ENCODE results near the gene DNAJC3. TPM values are rescaled to one million over a fixed set of nuclear protein-coding genes. Genes with fewer than 3 reads are reported as not detected.

The DNAJC3 gene
- total RNA-seq, 1 experiment from 2014 or later: 21.2 TPM

GRCh38 chr13:95697052-95697680 lies 20.2 kb downstream of the DNAJC3 start:
- WGBS (ENCODE audit: extremely low coverage, insufficient read length, low lambda C conversion rate): no CpG with 5 or more reads among the region's 6 CpGs
- peaks cover 0 to 1% (median 1%) of the 10 kb centered on the region in 3 experiments; a peak in 5 of 7 replicates for H3K36me3 Mint-ChIP-seq (ENCODE audit: insufficient read depth in 1 of 3, low read depth in 3 of 3)
- H3K27ac Mint-ChIP-seq: no peak overlapping the region

More at GRCh38 chr13:95697052-95697680, 20.2 kb downstream of the DNAJC3 start:
- Histone ChIP-seq H2BK15ac (ENCODE audit: low read depth, low read length) (no peak overlapping the region), H3K4me1 (ENCODE audit: insufficient read depth, low read length) (0 out of 2 replicates have a peak, but pooled peaks cover 3% of the 10 kb centered on the region), H4K5ac (ENCODE audit: insufficient read length, low read depth, low read length) (no peak overlapping the region), H2BK5ac (ENCODE audit: insufficient read length, low read length) (no peak overlapping the region), H3T11ph (ENCODE audit: low read length) (no peak overlapping the region), H3K18ac (ENCODE audit: insufficient read length, low read depth, low read length) (no peak overlapping the region), H3K14ac (ENCODE audit: insufficient read depth, low read length) (no peak overlapping the region), H2AFZ (ENCODE audit: low read length) (no peak overlapping the region), H3K9me3 (ENCODE audit: control insufficient read depth, low read depth, low read length) (no peaks in the 10 kb centered on the region), H4K20me1 (ENCODE audit: control insufficient read depth, insufficient read depth, insufficient read length) (no peaks in the 10 kb centered on the region), H4K8ac (replicated peaks; ENCODE audit: insufficient read length, low read depth, low read length) (no peak overlapping the region), H3K4ac (ENCODE audit: low read depth, low read length) (no peak overlapping the region), H3K79me2 (ENCODE audit: insufficient read depth, low read length) (peaks cover 2% of the 10 kb centered on the region; the same call in 1 of the 2 replicates), H3K56ac (ENCODE audit: insufficient read length, low read depth, low read length) (no peak overlapping the region), H3K23ac (ENCODE audit: insufficient read length, low read depth, low read length) (no peak overlapping the region), H3K9ac (ENCODE audit: extremely low read depth, insufficient read length, low read length) (no peak overlapping the region), H2BK120ac (ENCODE audit: low read depth, low read length, poor library complexity, severe bottlenecking) (no peak overlapping the region), H2AK5ac (ENCODE audit: insufficient read length, low read length) (no peak overlapping the region), H3K4me2 (ENCODE audit: insufficient read depth, insufficient read length, low read length) (no peak overlapping the region), H3K27me3 (ENCODE audit: insufficient read depth, low read length) (no peaks in the 10 kb centered on the region), H3K79me1 (ENCODE audit: insufficient read depth, low read depth, low read length, poor library complexity, severe bottlenecking) (no peaks in the 10 kb centered on the region), H4K91ac (ENCODE audit: insufficient read length, low read depth, low read length) (no peak overlapping the region), H2BK12ac (ENCODE audit: insufficient read length, low read depth, low read length) (no peak overlapping the region), H3K27ac (ENCODE audit: insufficient read length, low read depth, low read length) (no peak overlapping the region), H3K23me2 (ENCODE audit: insufficient read length, low read depth, low read length, poor library complexity, severe bottlenecking) (no peaks in the 10 kb centered on the region), H2BK20ac (ENCODE audit: low read depth, low read length, poor library complexity, severe bottlenecking) (no peak overlapping the region)
- Mint-ChIP-seq H3K9me3 (peaks cover under 1 to 4% of the 10 kb centered on the region in 2 experiments; a peak in 4 of 5 replicates), H3K4me3 (no peak overlapping the region), H3K27me3 (ENCODE audit: low read depth) (no peaks in the 10 kb centered on the region; the same call in 1 of the 2 replicates), H3K4me1 (peaks cover 6 to 23% of the 10 kb centered on the region in 2 experiments)
- DNase-seq: no peak
- TF ChIP-seq, protein P1, sequence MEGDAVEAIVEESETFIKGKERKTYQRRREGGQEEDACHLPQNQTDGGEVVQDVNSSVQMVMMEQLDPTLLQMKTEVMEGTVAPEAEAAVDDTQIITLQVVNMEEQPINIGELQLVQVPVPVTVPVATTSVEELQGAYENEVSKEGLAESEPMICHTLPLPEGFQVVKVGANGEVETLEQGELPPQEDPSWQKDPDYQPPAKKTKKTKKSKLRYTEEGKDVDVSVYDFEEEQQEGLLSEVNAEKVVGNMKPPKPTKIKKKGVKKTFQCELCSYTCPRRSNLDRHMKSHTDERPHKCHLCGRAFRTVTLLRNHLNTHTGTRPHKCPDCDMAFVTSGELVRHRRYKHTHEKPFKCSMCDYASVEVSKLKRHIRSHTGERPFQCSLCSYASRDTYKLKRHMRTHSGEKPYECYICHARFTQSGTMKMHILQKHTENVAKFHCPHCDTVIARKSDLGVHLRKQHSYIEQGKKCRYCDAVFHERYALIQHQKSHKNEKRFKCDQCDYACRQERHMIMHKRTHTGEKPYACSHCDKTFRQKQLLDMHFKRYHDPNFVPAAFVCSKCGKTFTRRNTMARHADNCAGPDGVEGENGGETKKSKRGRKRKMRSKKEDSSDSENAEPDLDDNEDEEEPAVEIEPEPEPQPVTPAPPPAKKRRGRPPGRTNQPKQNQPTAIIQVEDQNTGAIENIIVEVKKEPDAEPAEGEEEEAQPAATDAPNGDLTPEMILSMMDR (conservative IDR thresholded peaks at IDR 0.05): no peak

Measured in H9 (cell line).